GM11168 (cell line): ENCODE results near the gene DCC.

ENCODE experiments used
- in situ Hi-C: fragments of 300-500 bp; cut with MboI; formaldehyde crosslinking; loops from one replicate; pipeline ENCODE4 v1.12.0; 2022; ENCODE audit warnings: low sequenced_read_pairs; ENCODE audit not compliant: unreplicated experiment

DCC gene

DNA sequence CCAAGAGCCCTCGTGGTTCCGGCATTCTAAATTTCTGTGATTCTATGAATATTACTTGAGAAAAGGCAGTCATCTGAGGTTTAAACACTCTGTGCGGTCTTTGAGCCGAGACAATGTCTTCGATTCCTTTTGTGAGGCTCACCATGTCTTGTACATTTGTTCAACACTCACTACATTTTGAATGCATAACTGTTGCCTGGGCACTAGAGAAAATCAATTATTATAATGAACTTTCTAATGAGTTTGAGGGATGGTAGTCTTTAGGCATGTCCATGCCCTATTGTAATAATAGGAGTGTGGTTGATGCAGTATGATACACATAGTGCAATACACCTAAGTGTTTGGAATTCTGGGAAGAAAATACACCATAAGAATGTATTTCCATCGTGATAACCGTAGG is 1181.1 kb downstream of the DCC start:
- in situ Hi-C loops = no loop called here

DNA sequence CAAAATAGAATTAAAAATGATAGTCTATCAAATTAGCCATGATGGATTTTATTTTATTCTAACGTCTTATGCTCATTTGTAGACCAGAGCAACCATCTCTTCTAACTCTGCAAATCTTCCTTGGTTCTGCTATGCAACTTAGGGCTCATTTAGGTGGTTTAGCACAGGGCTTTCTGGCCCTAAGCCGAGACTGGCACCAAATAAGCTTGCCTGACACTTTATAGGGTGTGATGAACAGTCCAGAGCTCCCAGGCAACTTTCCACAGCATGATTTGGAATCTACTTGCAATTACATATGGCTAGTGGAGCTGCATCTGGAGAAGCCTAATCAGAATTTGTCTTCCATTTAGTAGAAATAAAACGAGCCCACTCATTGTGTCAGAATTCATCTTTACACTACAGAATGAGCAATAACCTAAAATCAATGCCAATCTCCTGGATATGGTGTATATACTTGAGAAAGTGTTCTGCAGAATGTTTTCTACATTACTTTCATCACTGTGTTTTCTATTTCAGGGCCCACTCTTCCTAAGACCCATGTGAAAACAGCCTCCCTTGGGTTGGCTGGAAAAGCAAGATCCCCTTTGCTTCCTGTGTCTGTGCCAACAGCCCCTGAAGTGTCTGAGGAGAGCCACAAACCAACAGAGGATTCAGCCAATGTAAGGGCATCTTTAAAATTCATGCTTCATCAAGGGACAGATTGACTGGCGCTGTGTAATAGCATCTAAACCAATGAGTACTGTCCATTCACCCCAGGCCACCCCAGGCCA is 1186.3 kb downstream of the DCC start:
- in situ Hi-C loops = no loop called here

DNA sequence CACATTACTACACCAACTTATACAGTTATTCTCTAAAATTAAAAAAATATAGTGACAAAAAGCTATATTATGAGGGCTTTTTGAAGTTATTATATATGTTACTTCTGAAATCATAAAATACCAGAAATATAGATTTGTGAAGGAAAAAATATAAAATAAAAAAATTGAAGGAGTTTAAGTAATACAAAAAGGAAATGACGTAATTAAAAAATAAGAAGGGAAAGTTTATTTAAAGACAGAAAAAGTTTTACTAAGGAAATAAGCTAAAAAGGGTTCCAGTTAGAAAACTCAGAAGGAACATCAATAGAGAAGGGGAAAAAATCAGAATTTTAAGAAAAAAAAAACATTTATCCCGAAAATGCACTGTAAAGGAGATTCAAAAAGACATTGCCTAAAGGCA is 1187.4 kb downstream of the DCC start:
- in situ Hi-C loops = no loop called here

DNA sequence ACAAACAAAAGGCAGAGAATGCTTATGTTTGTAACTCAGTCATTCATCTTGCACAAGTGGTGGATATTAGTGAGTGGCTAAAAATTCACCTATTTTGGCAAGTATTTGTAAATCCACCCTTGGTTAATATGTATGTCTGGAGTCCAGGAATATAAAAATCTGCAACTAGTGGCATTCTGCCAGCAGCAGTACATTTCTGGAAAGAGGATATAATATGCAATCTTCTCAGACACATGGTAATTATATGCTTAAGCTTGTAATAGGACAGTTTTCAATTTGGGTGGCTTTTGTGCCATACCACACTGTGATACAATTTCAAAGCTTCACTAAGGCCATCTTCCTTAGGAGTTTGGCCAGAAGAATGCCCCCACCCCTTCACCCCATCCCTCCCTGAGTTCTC is 1191.2 kb downstream of the DCC start:
- in situ Hi-C loops = no loop called here

DNA sequence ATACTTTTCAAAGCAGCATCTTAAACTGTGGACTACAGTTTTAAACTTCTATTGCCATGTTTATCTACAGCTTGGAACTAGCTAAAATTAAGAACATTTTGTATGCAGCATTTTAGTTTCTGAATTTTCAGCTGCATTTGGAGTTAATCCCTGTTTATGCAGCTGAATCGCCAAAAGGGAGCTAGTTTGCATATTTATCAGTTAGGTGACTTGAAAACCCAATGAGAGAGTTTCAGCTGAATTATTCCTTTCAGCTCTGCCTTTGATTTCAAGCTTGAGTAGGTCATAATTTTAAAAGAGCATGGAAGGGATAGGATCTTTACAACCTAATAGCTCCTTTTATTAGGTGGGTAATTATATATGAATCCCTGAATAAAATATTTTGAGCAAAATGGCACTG is 1191.9 kb downstream of the DCC start:
- in situ Hi-C loops = no loop called here

DNA sequence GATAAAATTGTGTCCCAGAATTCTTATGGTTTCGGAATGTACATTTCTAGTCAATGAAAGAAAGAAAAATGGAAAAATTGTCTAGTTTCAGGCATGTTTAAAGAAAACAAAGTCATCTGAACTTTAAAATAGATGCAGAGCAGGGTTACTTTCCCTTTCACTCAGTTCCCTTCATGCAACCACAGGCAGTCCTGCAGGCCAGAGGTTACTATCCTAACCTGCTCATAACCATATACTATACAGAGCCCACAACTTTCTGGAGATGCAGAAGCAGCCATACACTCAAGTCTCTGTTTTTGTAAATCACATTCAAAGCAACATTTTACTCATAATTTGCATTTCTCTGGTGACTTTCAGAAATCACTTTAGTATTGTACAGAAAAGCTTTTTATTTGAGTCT is 1194.2 kb downstream of the DCC start:
- in situ Hi-C loops = no loop called here

DNA sequence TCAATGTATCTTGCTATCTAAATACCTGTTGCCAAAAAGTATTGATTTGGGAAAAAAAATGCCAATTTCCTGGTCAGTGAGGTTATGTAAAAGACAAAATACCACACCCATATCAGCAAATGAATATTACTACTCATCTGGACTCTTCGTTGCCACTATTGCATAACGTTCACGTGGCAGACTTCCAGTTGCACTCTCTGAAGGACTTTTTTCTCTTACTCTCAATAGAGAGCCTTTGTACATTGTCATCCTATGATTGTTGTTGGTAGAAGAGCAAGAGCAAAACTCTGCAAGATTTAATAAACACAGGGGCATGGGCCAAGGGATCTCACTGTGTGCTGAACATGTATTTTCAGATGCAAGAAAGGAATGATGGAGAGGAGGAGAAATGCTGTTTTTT is 1194.7 kb downstream of the DCC start:
- in situ Hi-C loops = no loop called here

DNA sequence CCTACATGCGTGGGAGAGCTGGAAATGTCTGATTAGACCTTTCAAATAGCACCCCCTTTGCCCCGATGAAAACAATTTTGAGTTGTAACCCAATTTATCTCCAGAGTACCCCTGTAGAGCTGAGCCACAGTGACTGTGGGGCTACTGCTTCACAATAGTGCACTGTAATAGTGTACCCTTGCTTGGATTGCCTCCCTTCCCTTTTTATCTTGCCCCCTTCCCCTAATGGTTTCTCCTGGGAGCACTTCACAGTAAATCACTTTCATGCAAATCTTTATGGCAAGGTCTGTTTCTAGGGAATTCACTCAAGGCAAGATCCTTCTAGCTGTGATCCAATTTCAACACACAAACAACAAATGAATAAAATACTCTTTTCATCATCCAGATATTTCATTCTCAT is 1196.9 kb downstream of the DCC start:
- in situ Hi-C loops = no loop called here

DNA sequence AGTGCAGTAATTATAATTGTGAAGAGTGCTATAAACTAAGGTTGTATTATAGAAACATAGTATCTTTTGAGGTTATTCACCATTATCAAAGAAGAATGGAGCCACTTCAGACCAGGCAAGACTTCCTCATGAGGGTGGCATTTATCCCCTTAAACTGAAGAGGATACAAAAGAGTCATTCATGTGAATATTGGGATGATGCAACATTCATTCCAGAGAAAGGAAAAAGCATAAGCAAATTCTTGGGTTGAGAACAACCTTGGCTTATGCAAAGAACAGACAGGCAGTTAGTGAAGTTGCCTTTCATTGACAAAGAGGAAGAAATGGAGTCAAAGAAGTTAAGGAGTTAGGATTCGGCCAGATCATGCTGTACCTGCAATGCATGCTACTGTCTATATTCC is 1201.9 kb downstream of the DCC start:
- in situ Hi-C loops = no loop called here

DNA sequence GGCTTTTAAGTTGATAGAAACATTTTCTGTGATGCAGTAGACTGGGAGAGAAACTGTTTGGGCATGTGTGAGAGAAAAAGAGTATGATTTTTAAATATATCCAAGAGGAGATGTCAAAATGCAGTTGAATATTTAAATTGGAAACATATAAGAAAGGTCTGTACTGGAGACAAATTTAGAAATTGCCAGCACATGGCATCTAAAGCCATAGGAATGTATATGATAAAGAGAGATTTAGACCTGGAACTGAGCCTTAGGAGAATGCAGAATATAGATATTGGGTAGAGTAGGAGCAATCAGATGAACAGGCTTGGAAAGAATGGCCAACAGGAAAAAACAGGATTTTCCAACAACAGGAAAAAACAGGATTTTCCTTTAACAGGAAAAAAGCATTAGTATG is 1203.7 kb downstream of the DCC start:
- in situ Hi-C loops = no loop called here

DNA sequence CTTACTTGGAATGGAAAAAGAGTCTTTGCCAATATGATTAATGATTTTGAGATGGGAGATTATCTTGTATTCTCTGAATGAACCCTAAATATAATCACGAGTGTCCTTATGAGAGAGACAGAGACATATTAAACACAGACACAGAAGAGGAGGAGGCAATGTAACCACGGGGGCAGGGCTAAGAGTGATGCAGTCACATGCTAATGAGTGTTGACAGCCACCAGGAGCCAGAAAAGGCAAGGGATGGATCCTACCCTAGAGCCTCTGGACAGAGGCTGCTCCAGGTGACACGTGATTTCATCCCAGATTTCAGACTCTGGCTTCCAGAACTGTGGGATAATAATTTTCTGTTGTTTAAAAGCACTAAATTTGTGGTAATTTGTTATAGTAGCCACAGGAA is 1204.9 kb downstream of the DCC start:
- in situ Hi-C loops = no loop called here

DNA sequence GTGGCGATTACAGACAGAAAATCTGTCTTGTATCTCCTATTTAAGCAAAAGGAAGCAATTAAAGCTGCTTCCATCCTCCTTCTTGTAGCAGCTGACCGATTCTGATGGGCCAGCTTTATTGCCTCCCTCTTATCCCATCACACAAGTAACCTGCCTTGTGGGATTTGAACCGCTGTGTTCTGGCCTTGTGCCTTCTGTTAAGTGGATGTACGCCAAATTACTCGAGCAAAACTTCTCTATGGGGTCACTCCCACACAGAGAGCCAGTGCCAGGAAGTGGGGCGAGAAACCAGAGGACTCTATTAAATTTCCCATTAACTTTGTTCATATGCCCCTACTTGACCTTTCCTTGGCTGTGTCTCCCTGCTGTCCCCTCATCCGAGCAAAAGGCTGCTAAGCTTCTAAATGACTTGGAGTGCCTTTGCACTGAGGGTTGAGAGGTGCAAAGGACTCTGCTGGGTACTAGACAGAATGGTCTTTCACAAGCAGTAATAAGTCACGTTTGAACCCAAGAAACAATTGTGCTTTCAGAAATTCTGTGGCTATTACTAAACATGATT is 1212.0 kb downstream of the DCC start:
- in situ Hi-C loops = loop anchor here (25.0 kb wide), 1 partner anchor 560 kb away; no protein-coding TSS in a partner anchor

DNA sequence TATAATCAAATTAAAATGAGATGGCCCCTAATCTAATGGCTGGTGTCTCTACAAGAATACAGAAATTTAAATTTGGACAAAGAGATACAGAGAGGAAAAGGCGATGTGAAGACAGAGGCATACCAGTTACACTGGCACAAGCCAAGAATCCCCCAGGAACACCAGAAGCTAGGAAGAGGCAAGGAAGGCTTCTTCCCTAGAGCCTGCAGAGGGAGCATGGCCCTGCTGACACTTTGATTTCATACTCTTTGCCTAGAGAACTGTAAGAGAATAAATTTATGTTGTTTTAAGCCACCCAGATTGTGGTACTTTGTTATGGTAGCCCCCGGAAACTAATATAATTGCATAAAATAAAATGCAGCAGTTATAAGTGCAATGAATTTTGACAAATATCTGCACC is 1213.0 kb downstream of the DCC start:
- in situ Hi-C loops = loop anchor here (25.0 kb wide), 1 partner anchor 559 kb away; no protein-coding TSS in a partner anchor

DNA sequence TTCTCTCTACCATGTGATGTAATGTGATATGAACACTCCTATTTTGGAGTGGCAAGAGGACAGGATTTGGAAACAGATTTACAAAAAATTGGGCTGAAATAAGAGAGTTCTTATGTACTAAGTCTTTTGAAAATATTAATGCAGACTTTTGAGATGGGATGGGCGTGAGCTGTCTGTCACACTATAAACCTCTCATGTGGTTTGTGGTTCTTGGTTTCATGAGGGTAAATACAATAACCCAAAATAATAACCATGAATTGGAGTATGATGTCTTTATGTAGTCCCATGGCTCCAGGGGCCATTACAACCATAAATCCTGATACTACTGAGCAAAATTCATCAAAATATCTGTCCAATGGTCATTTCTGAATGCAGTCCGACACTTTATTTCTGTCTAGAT is 1216.5 kb downstream of the DCC start:
- in situ Hi-C loops = loop anchor here (25.0 kb wide), 1 partner anchor 556 kb away; no protein-coding TSS in a partner anchor

DNA sequence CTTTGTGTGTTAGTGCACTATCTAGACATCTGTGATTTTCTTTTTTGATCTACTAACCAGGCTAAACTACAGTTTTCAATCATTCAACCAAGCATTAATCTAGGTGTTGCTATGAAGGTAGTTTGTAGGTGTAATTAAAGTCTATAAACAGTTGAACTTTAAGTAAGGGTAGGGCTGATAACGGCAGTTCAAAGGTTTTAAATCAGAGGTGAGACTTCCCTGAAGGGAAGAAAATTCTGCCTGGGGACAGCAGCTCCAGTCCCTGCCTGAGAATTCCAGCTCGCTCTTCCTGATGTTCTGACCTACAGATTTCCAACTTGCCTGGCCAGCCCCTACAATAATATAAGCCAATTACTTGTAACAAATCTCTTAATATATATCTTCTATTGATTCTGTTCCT is 1220.5 kb downstream of the DCC start:
- in situ Hi-C loops = loop anchor here (25.0 kb wide), 1 partner anchor 552 kb away; no protein-coding TSS in a partner anchor

DNA sequence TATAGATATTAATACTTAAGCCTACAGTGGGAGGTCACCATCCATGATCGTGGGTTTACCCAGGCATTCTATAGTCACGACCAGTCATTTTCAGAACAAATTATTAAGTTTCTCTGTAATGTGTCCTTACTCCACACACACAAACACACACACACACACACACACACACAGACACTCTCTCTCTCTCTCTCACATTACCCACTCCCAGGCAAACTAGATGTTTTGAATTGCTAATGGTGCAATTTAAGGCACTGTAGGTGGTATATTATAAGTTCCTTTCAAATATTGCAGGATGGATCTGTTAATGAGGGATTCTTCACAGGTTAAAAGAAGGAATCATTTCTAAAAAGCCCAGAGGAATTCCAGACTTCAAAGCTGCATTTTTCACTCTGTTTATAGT is 1226.6 kb downstream of the DCC start:
- in situ Hi-C loops = loop anchor here (25.0 kb wide), 1 partner anchor 546 kb away; no protein-coding TSS in a partner anchor

DNA sequence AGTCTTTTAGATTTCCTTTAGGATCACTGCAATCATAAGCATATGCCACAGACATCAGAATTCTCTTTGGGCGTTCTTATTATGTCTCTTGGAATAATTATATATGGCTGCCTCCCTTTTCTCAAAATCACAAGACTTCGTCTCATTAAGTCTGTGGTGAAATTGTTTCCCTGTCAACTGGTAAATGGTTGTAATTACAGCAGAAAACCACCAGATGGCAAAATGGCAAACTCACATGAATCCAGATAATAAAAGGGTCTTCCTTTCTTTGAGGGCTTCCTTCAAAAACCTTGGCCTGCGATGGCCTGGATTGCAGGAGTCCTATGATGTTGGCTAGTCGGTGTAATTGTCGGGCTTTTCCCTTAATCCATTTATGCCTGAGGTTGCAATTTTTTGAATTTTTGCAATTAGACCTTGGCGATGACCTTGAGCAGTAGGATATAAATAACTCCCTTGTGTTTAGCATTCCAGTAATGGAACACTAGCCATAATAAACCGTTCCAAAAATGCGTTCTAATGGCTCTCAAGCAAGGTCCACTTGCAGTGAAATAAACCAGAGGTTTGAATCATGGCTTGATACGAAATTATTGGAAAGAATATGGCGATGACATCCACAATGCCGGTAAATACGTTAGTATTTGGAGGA is 1228.1 kb downstream of the DCC start:
- in situ Hi-C loops = loop anchor here (25.0 kb wide), 1 partner anchor 544 kb away; no protein-coding TSS in a partner anchor
